ENCODE measurements around the gene TSGA10IP.
"Not testable (repeated sequence)": the region's sequence is repeated elsewhere in the genome, so short reads cannot be mapped to it uniquely, and the experiment has no call there.

Gene TSGA10IP

GRCh38 chr11:65947133-65947532 lies 1.9 kb downstream of the TSGA10IP start:
- TF ChIP-seq ZNF274 (IDR thresholded peaks at IDR 0.05; ENCODE audit: low read depth, low read length): no peak
- no peak overlapping the region for H3K4me3 ChIP-seq (ENCODE audit: low read length)

- H3K4me3 ChIP-seq (ENCODE audit: low read length): no peak overlapping the region
- TF ChIP-seq ZNF274 (IDR thresholded peaks at IDR 0.05; ENCODE audit: low read depth, low read length): no peak
These were observed 2.4 kb downstream of the TSGA10IP start for GRCh38 chr11:65947603-65948125.

DNA sequence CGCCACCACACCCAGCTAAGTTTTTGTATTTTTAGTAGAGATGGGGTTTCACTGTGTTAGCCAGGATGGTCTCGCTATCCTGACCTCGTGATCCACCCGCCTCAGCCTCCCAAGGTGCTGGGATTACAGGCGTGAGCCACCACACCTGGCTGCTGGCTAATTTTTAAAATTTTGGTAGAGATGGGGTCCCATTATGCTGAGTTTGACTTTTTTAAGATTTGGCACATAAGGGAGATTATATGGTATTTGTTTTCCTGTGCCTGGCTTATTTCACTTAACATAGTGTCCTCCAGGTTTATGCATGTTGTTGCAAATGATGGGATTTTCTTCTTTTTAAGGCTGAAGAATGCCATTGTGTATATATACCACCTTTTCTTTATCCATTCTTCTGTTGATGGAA lies 5.4 kb downstream of the TSGA10IP start:
- H3K4me3 ChIP-seq (ENCODE audit: low read length): not testable (repeated sequence)

- not testable (repeated sequence) for H3K4me3 ChIP-seq (ENCODE audit: low read length)
These were observed 6.4 kb downstream of the TSGA10IP start for GRCh38 chr11:65951641-65952040.

GRCh38 chr11:65952052-65952521 lies 6.8 kb downstream of the TSGA10IP start:
- no peak for TF ChIP-seq ZNF274 (IDR thresholded peaks at IDR 0.05; ENCODE audit: low read depth, low read length)
- no peak overlapping the region for H3K4me3 ChIP-seq (ENCODE audit: low read length)

- no peak for TF ChIP-seq ZNF274 (IDR thresholded peaks at IDR 0.05; ENCODE audit: low read depth, low read length)
- no peak overlapping the region for H3K4me3 ChIP-seq (ENCODE audit: low read length)
These were observed 8.2 kb downstream of the TSGA10IP start for GRCh38 chr11:65953471-65953870.

GRCh38 chr11:65954771-65955170 lies 9.5 kb downstream of the TSGA10IP start:
- TF ChIP-seq ZNF274 (IDR thresholded peaks at IDR 0.05; ENCODE audit: low read depth, low read length): no peak
- H3K4me3 ChIP-seq (ENCODE audit: low read length): no peak overlapping the region

GRCh38 chr11:65958291-65958690 lies 13.0 kb downstream of the TSGA10IP start:
- no peak overlapping the region for H3K4me3 ChIP-seq (ENCODE audit: low read length)
- TF ChIP-seq ZNF274 (IDR thresholded peaks at IDR 0.05; ENCODE audit: low read depth, low read length): no peak

DNA sequence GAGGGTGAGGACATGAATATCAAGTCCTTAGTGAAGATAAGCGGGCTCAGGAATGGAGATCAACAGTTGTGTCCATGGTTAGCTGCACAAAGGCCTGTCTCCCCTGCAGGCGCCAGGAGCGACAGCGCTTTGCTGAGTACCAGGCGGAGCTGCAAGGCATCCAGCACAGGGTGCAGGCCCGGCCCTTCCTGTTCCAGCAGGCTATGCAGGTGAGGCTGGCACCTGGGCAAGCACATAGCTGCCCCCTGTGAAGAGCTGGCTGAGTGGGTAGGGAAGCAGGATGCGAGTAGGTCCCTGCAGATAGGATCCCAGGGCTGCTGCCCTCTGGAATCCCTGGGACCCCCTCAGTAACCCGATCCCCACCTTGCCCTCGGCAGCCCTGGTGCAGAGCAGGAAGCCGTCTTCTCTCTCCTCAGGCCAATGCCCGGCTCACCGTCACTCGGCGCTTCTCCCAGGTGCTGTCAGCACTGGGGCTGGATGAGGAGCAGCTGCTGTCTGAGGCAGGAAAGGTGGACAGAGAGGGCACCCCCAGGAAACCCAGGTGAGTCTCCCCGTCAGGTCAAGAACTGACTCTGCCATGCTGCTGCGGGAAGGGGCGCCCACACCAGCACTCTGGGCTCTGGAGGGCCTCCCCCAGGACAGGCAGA lies 13.6 kb downstream of the TSGA10IP start:
- no peak for TF ChIP-seq ZNF274 (IDR thresholded peaks at IDR 0.05; ENCODE audit: low read depth, low read length)
- no peak overlapping the region for H3K4me3 ChIP-seq (ENCODE audit: low read length)

DNA sequence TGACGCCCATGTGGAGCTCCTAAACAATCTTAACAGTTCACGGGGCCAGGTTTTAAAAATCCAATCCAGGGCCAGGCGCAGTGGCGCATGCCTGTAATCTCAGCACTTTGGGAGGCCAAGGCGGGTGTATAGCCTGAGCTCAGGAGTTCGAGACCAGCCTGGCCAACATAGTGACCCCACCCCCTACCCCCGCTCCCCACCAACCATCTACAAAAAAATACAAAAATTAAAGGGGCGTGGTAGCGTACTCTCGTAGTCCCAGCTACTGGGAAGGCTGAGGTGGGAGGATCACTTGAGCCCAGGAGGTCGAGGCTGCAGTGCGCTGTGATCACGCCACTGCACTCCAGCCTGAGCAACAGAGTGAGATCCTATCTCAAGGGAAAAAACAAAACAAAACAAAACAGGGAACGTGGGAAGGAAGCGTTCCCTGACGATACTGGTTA lies 15.6 kb downstream of the TSGA10IP start:
- peak overlapping the region; percentile 71 for H3K4me3 ChIP-seq (ENCODE audit: low read length)
- no peak for TF ChIP-seq ZNF274 (IDR thresholded peaks at IDR 0.05; ENCODE audit: low read depth, low read length)

DNA sequence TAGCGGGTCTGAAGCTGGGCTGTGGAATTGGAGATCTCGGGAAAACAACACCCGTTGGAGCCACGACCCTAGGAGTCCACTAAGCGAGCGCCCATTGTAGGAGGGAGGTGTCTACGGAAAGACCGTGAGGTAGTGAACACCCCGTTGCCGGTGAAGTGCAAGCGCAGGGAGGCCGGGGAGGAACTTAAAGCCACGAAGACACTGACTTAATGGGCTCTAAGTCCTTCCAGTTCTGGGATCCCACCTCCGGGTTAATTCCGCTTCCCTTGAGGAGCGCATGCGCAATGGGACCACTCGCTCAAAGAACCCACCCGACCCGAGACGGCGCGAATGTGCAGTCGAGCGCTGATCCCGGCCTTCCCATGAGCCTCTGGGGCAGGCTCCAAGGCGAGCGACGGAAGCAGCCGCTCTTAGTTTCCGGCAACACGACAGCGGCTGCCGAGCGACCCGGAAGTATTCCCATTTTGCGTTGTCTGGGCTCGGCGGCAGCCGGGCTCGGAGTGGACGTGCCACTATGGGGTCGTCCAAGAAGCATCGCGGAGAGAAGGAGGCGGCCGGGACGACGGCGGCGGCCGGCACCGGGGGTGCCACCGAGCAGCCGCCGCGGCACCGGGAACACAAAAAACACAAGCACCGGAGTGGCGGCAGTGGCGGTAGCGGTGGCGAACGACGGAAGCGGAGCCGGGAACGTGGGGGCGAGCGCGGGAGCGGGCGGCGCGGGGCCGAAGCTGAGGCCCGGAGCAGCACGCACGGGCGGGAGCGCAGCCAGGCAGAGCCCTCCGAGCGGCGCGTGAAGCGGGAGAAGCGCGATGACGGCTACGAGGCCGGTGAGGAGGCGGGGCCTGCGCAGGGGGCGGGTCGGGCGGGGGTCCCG lies 16.2 kb downstream of the TSGA10IP start, which contains the start of gene SART1:
TSS of gene SART1 (plus strand) at position 468 of the 874 bp plus-strand sequence. CDS start at position 515, 47 bp downstream.
- peak within 1 kb of the TSS; percentile 71 for H3K4me3 ChIP-seq (ENCODE audit: low read length)
- TF ChIP-seq ZNF274 (IDR thresholded peaks at IDR 0.05; ENCODE audit: low read depth, low read length): no peak

GRCh38 chr11:65962141-65962564 lies 16.9 kb downstream of the TSGA10IP start:
- TF ChIP-seq ZNF274 (IDR thresholded peaks at IDR 0.05; ENCODE audit: low read depth, low read length): no peak
- peak overlapping the region; percentile 71 for H3K4me3 ChIP-seq (ENCODE audit: low read length)

DNA sequence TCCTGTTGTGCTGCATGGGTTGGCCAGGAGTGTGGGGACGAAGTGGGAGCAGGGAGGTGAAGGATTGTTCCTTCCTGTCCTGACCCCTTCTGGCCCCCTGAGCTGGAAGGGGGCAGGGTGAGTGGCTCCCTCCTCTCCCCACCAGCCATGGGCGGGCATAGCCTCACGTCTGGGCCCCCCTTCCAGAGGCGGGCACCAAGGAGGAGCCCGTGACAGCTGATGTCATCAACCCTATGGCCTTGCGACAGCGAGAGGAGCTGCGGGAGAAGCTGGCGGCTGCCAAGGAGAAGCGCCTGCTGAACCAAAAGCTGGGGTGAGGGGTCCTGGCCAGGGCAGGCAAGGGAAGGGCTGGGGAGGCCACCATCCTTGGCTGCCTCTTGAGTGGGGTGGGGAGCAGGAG lies 19.6 kb downstream of the TSGA10IP start:
- TF ChIP-seq ZNF274 (IDR thresholded peaks at IDR 0.05; ENCODE audit: low read depth, low read length): no peak
- no peak overlapping the region for H3K4me3 ChIP-seq (ENCODE audit: low read length)

DNA sequence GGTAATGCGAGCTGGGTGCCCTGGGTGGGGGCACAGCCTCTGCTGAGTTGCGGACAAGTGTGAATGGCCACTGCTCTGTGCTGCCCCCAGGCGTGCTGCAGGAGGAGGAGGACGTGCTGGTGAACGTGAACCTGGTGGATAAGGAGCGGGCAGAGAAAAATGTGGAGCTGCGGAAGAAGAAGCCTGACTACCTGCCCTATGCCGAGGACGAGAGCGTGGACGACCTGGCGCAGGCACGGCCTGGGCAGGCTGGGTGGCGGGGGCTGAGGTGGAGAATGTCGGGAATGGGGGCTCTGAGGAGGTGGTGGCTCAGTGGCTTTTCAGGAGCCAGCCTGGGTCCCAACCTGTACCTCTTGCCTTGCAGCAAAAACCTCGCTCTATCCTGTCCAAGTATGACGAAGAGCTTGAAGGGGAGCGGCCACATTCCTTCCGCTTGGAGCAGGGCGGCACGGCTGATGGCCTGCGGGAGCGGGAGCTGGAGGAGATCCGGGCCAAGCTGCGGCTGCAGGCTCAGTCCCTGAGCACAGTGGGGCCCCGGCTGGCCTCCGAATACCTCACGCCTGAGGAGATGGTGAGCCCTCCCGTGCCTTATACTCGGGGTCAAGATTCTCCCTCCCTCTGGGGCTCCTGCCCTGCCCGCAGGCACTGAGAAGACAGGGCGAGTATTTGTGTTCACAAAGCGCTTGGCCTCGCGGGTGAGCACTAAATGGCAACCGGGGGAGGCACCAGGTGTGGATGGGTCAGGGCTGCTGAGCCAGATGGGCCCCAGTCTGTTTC lies 20.9 kb downstream of the TSGA10IP start:
- no peak overlapping the region for H3K4me3 ChIP-seq (ENCODE audit: low read length)
- no peak for TF ChIP-seq ZNF274 (IDR thresholded peaks at IDR 0.05; ENCODE audit: low read depth, low read length)
